Left lung (tissue), 10 donors: ENCODE data around the gene VRK1. TPM values are rescaled to one million over a fixed set of nuclear protein-coding genes. Genes with fewer than 3 reads are reported as not detected.

Experiments
- ATAC-seq: fragments of 200-7000 bp; cut with Tn5 transposase; one replicate; pipeline ENCODE4 v1.9.1; 2020; ENCODE audit warnings: moderate library complexity
- DNase-seq, 4 donors: peaks; one replicate each; pipeline ENCODE4 v3.0.0-alpha.2; 2013 to 2020
- H3K27ac ChIP-seq, 2 donors: fragments of 200-600 bp; sonication (generic) in 1 of 2; one replicate each; pipeline versions ENCODE4 v1.5.0 to v1.8.0; 2020 to 2021
- H3K27me3 ChIP-seq, 2 donors: fragments of 200-600 bp; sonication (generic) in 1 of 2; one replicate each; pipeline versions ENCODE4 v1.5.0 to v1.8.0; 2020 to 2021
- H3K36me3 ChIP-seq, 2 donors: fragments of 200-600 bp; sonication (generic) in 1 of 2; one replicate each; pipeline versions ENCODE4 v1.5.0 to v1.8.0; 2020 to 2021
- H3K4me1 ChIP-seq, 2 donors: fragments of 200-600 bp; one replicate each; pipeline ENCODE4 v1.8.0; 2021
- H3K4me3 ChIP-seq, 2 donors: fragments of 200-600 bp; sonication (generic) in 1 of 2; one replicate each; pipeline versions ENCODE4 v1.5.0 to v1.8.0; 2020 to 2021; ENCODE audit warnings: mild to moderate bottlenecking in 1 of 2
- H3K9me3 ChIP-seq, 2 donors: fragments of 200-600 bp; sonication (generic) in 1 of 2; one replicate each; pipeline versions ENCODE4 v1.5.0 to v1.8.0; 2020 to 2021
- CTCF ChIP-seq, 2 donors: fragments of 200-600 bp; sonication (generic) in 1 of 2; IDR thresholded peaks; one replicate each; pipeline versions ENCODE4 v1.5.0 to v1.8.0; 2021; ENCODE audit warnings: antibody characterized with exemption in 2 of 2
- intact Hi-C, 2 donors: fragments of 100-400 bp; cut with DNase I; formaldehyde crosslinking; loops; one replicate each; pipeline versions ENCODE4 v1.11.2 to v1.14.2; 2022
- polyA plus RNA-seq, 6 donors: library from polyadenylated mRNA; unstranded; fragments of 120-200 nt; gene quantifications; one replicate each; pipeline ENCODE4 v1.2.1, GENCODE V29; 2013; ENCODE audit not compliant: insufficient read length in 6 of 6
- total RNA-seq, 2 donors: library from RNA; stranded (reverse); fragmentation: NEBNext Ultra II Directional; extraction: Animal tissue kit (Norgen Biotek cat#: 25700); gene quantifications; one replicate each; pipeline ENCODE4 v1.2.1, GENCODE V29; 2021
- donor health status: DM: no; HTN: yes; CAD: no.
- donor health status: DM: no; HTN: no; CAD: no.

VRK1 gene
- total and polyA plus RNA-seq, 8 donors: 9.7 to 26.1 (median 19.7) TPM

DNA sequence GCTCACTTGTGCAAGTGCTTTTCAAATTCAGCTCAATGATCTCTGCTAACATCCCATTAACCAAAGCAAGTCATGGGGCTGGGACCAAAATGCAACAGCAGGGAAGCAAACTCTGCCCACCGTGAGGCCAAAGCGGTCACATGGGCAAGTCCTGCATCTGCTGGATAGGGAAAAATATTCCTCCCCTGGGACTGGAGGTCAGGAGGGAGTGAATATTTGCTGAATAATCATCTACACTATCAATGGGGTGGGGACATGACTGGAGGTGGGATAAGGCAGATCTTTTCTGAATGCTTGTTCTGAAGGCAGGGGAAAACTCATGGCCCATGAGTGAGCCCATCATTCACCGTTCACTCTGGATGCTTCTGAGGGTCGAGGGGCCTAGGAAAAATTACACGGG lies 45.1 kb upstream of the VRK1 start:
- Histone ChIP-seq H3K36me3 (no peaks in the 10 kb centered on the region), H3K27ac (no peak overlapping the region), H3K4me3 (no peak overlapping the region), H3K27me3 (peaks cover 0 to 44% of the 10 kb centered on the region in 2 donors), H3K9me3 (no peaks in the 10 kb centered on the region), H3K4me1 (no peaks in the 10 kb centered on the region)
- no peak for DNase-seq
- TF ChIP-seq CTCF (IDR thresholded peaks at IDR 0.05): no peak
- intact Hi-C loops: no loop called here
- no peak for ATAC-seq

GRCh38 chr14:96752594-96752993 lies 44.6 kb upstream of the VRK1 start:
- no peak for DNase-seq
- no peak for TF ChIP-seq CTCF (IDR thresholded peaks at IDR 0.05)
- no peak for ATAC-seq
- Histone ChIP-seq H3K36me3 (no peaks in the 10 kb centered on the region), H3K9me3 (no peaks in the 10 kb centered on the region), H3K4me1 (no peaks in the 10 kb centered on the region), H3K4me3 (no peak overlapping the region), H3K27ac (no peak overlapping the region), H3K27me3 (peaks cover 0 to 41% of the 10 kb centered on the region in 2 donors)
- intact Hi-C loops: no loop called here

DNA sequence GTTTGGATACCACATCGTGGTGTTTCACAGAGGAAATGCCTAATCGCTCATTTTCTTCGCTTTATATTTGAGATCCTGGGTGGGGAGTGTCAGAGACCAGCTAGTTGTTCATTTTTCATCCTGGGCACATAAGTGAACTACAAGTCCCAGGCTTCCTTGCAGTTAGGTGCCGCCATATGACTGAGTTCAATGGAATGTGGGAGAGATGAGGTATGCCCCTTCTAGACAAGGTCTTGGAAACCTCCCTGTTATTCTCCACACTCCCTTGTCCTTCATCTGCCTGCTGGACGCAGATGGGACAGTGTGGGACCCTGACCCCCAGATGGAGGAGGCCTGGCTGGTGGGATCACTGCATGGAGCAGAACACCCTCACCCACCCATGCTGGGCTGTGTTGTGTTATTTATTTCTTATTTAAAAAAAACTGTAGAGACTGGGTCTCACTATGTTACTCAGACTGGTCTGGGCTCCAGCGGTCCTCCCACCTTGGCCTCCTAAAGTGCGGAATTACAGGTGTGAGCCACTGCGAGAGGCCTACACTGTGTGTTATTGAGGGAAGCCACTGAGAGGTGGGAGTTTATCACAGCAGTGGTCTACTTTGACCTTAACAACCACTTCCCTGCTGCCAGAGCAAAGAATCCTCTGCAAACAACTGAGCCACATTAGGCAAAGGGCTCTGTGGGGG lies 42.9 kb upstream of the VRK1 start:
- no peak for DNase-seq
- intact Hi-C loops: no loop called here
- no peak for TF ChIP-seq CTCF (IDR thresholded peaks at IDR 0.05)
- Histone ChIP-seq H3K27me3 (peaks cover 0 to 32% of the 10 kb centered on the region in 2 donors), H3K36me3 (no peaks in the 10 kb centered on the region), H3K9me3 (no peaks in the 10 kb centered on the region), H3K4me3 (no peak overlapping the region), H3K27ac (no peak overlapping the region), H3K4me1 (no peaks in the 10 kb centered on the region)
- no peak for ATAC-seq

DNA sequence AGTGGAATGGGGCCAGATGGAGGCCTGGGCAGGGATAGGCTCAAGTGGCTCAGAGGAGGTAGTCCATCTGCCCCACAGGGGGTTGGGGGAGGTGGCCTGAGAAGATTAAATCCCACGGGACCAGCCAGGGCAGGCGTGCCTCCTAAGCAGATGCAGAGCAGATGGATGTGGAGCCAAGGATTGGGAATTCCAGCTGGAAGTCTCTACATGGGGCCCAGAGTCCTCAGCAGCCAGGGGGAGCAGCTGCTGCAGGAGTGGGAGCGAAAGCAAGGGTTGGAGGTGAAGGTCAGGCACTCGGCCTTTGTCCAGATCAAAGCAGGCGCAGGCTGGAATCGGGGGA lies 42.4 kb upstream of the VRK1 start:
- Histone ChIP-seq H3K36me3 (no peaks in the 10 kb centered on the region), H3K27me3 (peaks cover 0 to 27% of the 10 kb centered on the region in 2 donors), H3K9me3 (no peaks in the 10 kb centered on the region), H3K27ac (no peak overlapping the region), H3K4me1 (no peaks in the 10 kb centered on the region), H3K4me3 (no peak overlapping the region)
- DNase-seq: no peak
- no peak for ATAC-seq
- intact Hi-C loops: no loop called here
- no peak for TF ChIP-seq CTCF (IDR thresholded peaks at IDR 0.05)

DNA sequence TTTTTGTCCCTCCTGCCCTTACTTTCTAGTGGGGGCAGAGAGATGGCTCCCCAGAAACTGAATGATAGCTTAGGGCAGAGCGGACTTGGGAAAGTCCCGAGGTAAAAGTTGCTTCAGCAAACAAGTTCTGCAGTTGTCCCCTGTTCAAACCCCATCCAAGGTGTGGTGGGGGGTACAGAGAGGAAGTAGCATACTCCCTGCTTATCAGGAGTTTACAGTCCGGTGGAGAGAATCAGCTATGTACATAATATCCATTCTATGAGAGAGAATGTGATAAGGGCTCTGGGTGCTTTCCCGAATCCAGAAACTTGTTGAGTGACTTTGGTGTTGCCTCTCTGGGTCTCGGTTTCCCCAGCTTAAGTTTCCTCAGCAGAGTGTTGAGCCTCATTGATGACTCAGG lies 40.4 kb upstream of the VRK1 start:
- Histone ChIP-seq H3K9me3 (no peaks in the 10 kb centered on the region), H3K36me3 (no peaks in the 10 kb centered on the region), H3K27ac (no peak overlapping the region), H3K4me3 (no peak overlapping the region), H3K4me1 (no peaks in the 10 kb centered on the region), H3K27me3 (peaks cover 0 to 20% of the 10 kb centered on the region in 2 donors)
- TF ChIP-seq CTCF (IDR thresholded peaks at IDR 0.05): no peak
- ATAC-seq: no peak
- no peak for DNase-seq
- intact Hi-C loops: no loop called here
